ENCODE data around the gene DDIT3. TPM values are rescaled to one million over a fixed set of nuclear protein-coding genes. Genes with fewer than 3 reads are reported as not detected.

DDIT3 gene
- total and polyA plus RNA-seq, 2 donors (not counting 1 experiment from before 2014, with no cell fraction given): 35.6 to 159 TPM

DNA sequence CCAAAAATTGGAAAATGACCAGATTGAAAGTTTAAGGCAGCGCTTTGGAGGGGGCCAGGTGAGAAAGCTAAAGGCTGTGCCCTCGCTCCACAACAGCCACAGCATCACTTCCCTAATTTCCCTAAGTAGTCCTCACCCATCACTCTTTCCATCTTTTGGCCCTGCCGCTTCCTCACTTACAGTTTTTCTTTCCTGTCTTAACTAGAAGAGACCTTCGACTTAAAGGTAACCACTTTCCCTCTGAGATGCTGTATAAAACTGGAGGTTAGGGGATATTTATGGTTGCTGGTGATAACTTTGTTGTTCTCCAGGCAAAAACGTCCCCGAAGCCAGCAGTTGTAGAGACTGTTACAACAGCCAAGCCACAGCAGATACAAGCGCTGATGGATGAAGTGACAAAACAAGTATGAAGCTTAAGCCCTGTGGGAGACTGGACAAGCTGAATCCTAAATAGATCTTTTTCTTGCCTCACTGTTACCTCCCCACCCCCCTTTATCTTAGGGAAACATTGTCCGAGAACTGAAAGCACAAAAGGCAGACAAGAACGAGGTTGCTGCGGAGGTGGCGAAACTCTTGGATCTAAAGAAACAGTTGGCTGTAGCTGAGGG, 4.3 kb downstream of the DDIT3 start:
- Histone ChIP-seq H3K79me2 (ENCODE audit: control insufficient read depth, insufficient read depth, low read length) (peaks cover 25% of the 10 kb centered on the region), H2AFZ (ENCODE audit: insufficient read depth, low read depth, low read length, poor library complexity, severe bottlenecking) (no peak overlapping the region), H3K27me3 (replicated peaks in 1 of 4; ENCODE audit: control extremely low read depth in 1 of 4, control insufficient read depth in 3 of 4, insufficient read depth in 4 of 4, low read length in 3 of 4) (no peaks in the 10 kb centered on the region), H3K4me2 (replicated peaks; ENCODE audit: low read depth, low read length, poor library complexity, severe bottlenecking) (no peak overlapping the region), H3K36me3 (replicated peaks in 1 of 2; ENCODE audit: control extremely low read depth in 1 of 2, control insufficient read depth in 1 of 2, extremely low read depth in 1 of 2, insufficient read depth in 2 of 2, low read length in 1 of 2) (peaks cover 27 to 68% of the 10 kb centered on the region in 2 experiments), H3K4me1 (ENCODE audit: control insufficient read depth in 2 of 2, insufficient read depth in 2 of 2, low read length in 2 of 2) (peaks cover 17 to 25% of the 10 kb centered on the region in 2 donors), H3K9me3 (ENCODE audit: control extremely low read depth in 1 of 3, control insufficient read depth in 2 of 3, insufficient read depth in 1 of 3, low read length in 2 of 3) (no peaks in the 10 kb centered on the region), H3K9ac (ENCODE audit: low read length) (no peak overlapping the region), H4K20me1 (ENCODE audit: control insufficient read depth, insufficient read depth, low read length, poor library complexity, severe bottlenecking) (peaks cover 19% of the 10 kb centered on the region), H3K27ac (ENCODE audit: low read length in 2 of 2) (no peak overlapping the region), H3K4me3 (ENCODE audit: control extremely low read depth in 1 of 5, extremely low read depth in 1 of 5, insufficient read depth in 1 of 5, low read depth in 2 of 5, low read length in 4 of 5) (no peak overlapping the region)
- POLR2A ChIA-PET: interaction anchor here (0.6 to 2.3 kb wide), 3 partner anchors 16 to 69 kb away, joined by 3 to 5 read pairs (median 4); no protein-coding TSS in a partner anchor
- WGBS (ENCODE audit: insufficient coverage): 94% methylated on average over 5 of the region's 11 CpGs
- no peaks in the 10 kb centered on the region for H3K9me3 Mint-ChIP-seq (ENCODE audit: insufficient read depth)
- H3K27me3 Mint-ChIP-seq: no peaks in the 10 kb centered on the region
- DNase-seq: no peak
- no peak for ATAC-seq (ENCODE audit: low read depth)
- peaks cover 27% of the 10 kb centered on the region for H3K4me1 Mint-ChIP-seq
- CTCF ChIA-PET: interaction anchor here (1.2 kb wide), 2 partner anchors 56 to 61 kb away, joined by 3 read pairs; partner anchors contain the start of gene INHBE
- peak overlapping the region; percentile 41 for H3K27ac Mint-ChIP-seq
- intact Hi-C loops (cut with micrococcal nuclease): no loop called here
- no peak overlapping the region for H3K4me3 Mint-ChIP-seq
- TF ChIP-seq, protein P1, sequence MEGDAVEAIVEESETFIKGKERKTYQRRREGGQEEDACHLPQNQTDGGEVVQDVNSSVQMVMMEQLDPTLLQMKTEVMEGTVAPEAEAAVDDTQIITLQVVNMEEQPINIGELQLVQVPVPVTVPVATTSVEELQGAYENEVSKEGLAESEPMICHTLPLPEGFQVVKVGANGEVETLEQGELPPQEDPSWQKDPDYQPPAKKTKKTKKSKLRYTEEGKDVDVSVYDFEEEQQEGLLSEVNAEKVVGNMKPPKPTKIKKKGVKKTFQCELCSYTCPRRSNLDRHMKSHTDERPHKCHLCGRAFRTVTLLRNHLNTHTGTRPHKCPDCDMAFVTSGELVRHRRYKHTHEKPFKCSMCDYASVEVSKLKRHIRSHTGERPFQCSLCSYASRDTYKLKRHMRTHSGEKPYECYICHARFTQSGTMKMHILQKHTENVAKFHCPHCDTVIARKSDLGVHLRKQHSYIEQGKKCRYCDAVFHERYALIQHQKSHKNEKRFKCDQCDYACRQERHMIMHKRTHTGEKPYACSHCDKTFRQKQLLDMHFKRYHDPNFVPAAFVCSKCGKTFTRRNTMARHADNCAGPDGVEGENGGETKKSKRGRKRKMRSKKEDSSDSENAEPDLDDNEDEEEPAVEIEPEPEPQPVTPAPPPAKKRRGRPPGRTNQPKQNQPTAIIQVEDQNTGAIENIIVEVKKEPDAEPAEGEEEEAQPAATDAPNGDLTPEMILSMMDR (IDR thresholded peaks at IDR 0.05): no peak
- no peak for TF ChIP-seq EZH2 (IDR thresholded peaks at IDR 0.05; ENCODE audit: borderline replicate concordance, insufficient read depth, low read depth, low read length, poor library complexity, severe bottlenecking)

DNA sequence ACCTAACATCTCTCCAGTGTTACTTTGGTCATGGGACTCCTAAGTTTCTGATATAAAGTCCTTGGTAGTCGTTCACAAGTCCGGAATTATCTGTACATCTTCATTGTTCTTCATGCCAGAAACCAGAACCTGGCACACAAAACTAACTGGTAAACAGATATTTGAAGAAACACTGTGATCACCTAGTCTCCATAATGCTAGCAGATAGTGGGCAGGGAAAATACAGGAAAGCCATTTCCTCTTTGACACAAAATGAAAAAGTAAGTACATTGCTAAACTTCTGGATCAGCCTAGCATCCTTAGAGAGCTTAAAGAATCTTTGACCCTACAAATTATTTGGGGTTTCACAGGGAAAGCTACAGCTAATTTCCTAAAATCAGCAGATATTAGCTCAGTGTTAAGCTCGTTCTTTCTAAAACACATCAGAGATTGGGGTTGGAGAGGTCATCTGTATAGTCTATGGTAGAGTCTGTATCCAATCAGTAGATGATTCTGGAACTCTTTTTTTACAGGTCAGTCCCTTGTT, 4.8 kb downstream of the DDIT3 start:
- Mint-ChIP-seq H3K4me1 (peaks cover 23% of the 10 kb centered on the region), H3K27me3 (no peaks in the 10 kb centered on the region), H3K4me3 (no peak overlapping the region), H3K9me3 (ENCODE audit: insufficient read depth) (no peaks in the 10 kb centered on the region), H3K27ac (no peak overlapping the region)
- H4K20me1 ChIP-seq (ENCODE audit: control insufficient read depth, insufficient read depth, low read length, poor library complexity, severe bottlenecking): peaks cover 19% of the 10 kb centered on the region
- no peak overlapping the region for H3K4me2 ChIP-seq (replicated peaks; ENCODE audit: low read depth, low read length, poor library complexity, severe bottlenecking)
- TF ChIP-seq, protein P1 (IDR thresholded peaks at IDR 0.05): no peak
- no peak for TF ChIP-seq EZH2 (IDR thresholded peaks at IDR 0.05; ENCODE audit: borderline replicate concordance, insufficient read depth, low read depth, low read length, poor library complexity, severe bottlenecking)
- H2AFZ ChIP-seq (ENCODE audit: insufficient read depth, low read depth, low read length, poor library complexity, severe bottlenecking): no peak overlapping the region
- intact Hi-C loops (cut with micrococcal nuclease): no loop called here
- no peaks in the 10 kb centered on the region for H3K27me3 ChIP-seq (replicated peaks in 1 of 4; ENCODE audit: control extremely low read depth in 1 of 4, control insufficient read depth in 3 of 4, insufficient read depth in 4 of 4, low read length in 3 of 4)
- CTCF ChIA-PET: interaction anchor here (1.2 kb wide), 2 partner anchors 55 to 60 kb away, joined by 3 read pairs; partner anchors contain the start of gene INHBE
- no peaks in the 10 kb centered on the region for H3K9me3 ChIP-seq (ENCODE audit: control extremely low read depth in 1 of 3, control insufficient read depth in 2 of 3, insufficient read depth in 1 of 3, low read length in 2 of 3)
- H3K4me3 ChIP-seq (ENCODE audit: control extremely low read depth in 1 of 5, extremely low read depth in 1 of 5, insufficient read depth in 1 of 5, low read depth in 2 of 5, low read length in 4 of 5): no peak overlapping the region
- POLR2A ChIA-PET: interaction anchor here (0.6 to 2.3 kb wide), 2 partner anchors 19 to 38 kb away, joined by 4 to 5 read pairs; no protein-coding TSS in a partner anchor
- peak overlapping the region in 1 of 2 donors; percentile 10 for H3K27ac ChIP-seq (ENCODE audit: low read length in 2 of 2)
- ATAC-seq (ENCODE audit: low read depth) (no peak), DNase-seq (no peak)
- no CpG with 5 or more reads among the region's 3 CpGs for WGBS (ENCODE audit: insufficient coverage)
- peaks cover 27 to 69% of the 10 kb centered on the region in 2 experiments for H3K36me3 ChIP-seq (replicated peaks in 1 of 2; ENCODE audit: control extremely low read depth in 1 of 2, control insufficient read depth in 1 of 2, extremely low read depth in 1 of 2, insufficient read depth in 2 of 2, low read length in 1 of 2)
- H3K9ac ChIP-seq (ENCODE audit: low read length): no peak overlapping the region
- H3K79me2 ChIP-seq (ENCODE audit: control insufficient read depth, insufficient read depth, low read length): peaks cover 25% of the 10 kb centered on the region
- peaks cover 15 to 21% of the 10 kb centered on the region in 2 donors for H3K4me1 ChIP-seq (ENCODE audit: control insufficient read depth in 2 of 2, insufficient read depth in 2 of 2, low read length in 2 of 2)

Measured in B cell (primary cell).